ENCODE measurements around the gene HPCAL1.

The HPCAL1 gene

GRCh38 chr2:10475221-10475722 is 172.6 kb downstream of the HPCAL1 start:
- no peak for DNase-seq

GRCh38 chr2:10475811-10476660 is 173.3 kb downstream of the HPCAL1 start:
- no peak for DNase-seq

GRCh38 chr2:10476723-10477442 is 174.2 kb downstream of the HPCAL1 start:
- DNase-seq, result no peak

All from central memory CD4-positive, alpha-beta T cell (primary cell).